ENCODE results near the gene AEBP1. TPM values are rescaled to one million over a fixed set of nuclear protein-coding genes. Genes with fewer than 3 reads are reported as not detected.
A peak's percentile ranks its signal among the peaks of the same experiment; 100 is the strongest.

AEBP1 gene
- total and polyA plus RNA-seq, 9 of the 15 experiments (the other 6 are each of a cell fraction or from before 2014, with no cell fraction given): 0.03 to 0.78 (median 0.30) TPM; not detected in 2

DNA sequence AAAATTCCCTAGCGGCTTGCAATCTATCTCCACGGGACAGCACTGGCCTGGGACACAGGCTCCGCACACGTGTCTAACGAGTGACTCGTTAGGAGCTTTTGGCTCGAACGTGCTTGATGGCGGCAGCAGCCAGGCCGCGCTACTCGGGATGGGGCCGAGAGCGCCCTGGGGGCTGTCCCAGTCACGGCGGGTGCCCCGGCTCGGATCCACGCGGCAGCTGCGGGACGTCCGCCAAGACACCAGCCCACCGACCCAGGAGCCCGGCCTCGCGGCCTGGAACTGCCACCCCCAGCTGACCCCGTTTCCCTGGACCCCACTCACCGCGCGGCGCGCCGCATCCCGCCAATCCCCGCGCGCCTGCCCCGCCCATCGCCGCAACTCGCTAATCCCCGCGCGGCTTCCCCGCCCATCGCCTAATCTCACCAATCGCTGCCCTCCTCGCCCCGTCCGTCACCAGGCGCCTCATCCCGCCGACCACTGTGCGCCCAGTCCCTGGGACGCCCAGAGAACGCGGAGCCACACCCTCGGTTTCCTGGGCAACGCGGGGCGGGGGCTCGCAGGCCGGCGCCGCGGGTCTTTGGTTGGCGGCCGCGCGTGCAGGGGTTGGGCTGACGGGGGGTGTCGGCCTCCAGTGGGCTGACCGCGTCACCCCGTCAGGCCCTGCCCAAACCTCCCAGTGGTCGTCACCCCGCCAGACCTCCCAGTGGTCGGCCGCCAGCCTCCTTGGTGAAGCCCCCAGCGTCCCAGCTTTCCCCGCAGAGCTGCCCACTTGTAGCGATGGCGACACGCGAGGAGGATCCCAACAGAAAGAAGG, 19.3 kb downstream of the AEBP1 start, which contains the start of gene POLD2 (continued):
- TF ChIP-seq FOXK1 (CRISPR knock-in tag; IDR thresholded peaks at IDR 0.05; ENCODE audit: borderline replicate concordance) (no peak), KDM1A (IDR thresholded peaks at IDR 0.05) (no peak), POLR2G (IDR thresholded peaks at IDR 0.05; ENCODE audit: low read depth, low read length) (peak; percentile 91), RBM25 (IDR thresholded peaks at IDR 0.05; ENCODE audit: low read depth, low read length, severe bottlenecking) (peak; percentile 98), CREB1 (IDR thresholded peaks at IDR 0.05) (peak; percentile 88), CREB1 (CRISPR knock-in tag; IDR thresholded peaks at IDR 0.05) (peak; percentile 91), TCF15 (CRISPR knock-in tag; IDR thresholded peaks at IDR 0.05) (no peak), SAFB (IDR thresholded peaks at IDR 0.05; ENCODE audit: borderline replicate concordance, low read depth, low read length) (peak; percentile 61), STAG1 (CRISPR knock-in tag; IDR thresholded peaks at IDR 0.05; ENCODE audit: borderline replicate concordance) (no peak), HSF4 (CRISPR knock-in tag; IDR thresholded peaks at IDR 0.05; ENCODE audit: borderline replicate concordance) (no peak), BMI1 (IDR thresholded peaks at IDR 0.05; ENCODE audit: low read length) (no peak), HOMEZ (CRISPR knock-in tag; IDR thresholded peaks at IDR 0.05) (0 out of 2 replicates have a peak, but pooled peaks have one; percentile 61), ATF4 (CRISPR knock-in tag; IDR thresholded peaks at IDR 0.05) (no peak), SMAD4 (CRISPR knock-in tag; conservative IDR thresholded peaks at IDR 0.05) (peak; percentile 52; the same call in 1 of the 2 replicates), HNRNPK (IDR thresholded peaks at IDR 0.05; ENCODE audit: low read depth, low read length, poor library complexity, severe bottlenecking) (peak; percentile 67), MAZ (CRISPR knock-in tag; conservative IDR thresholded peaks at IDR 0.05 in 1 of 2, IDR thresholded peaks at IDR 0.05 in 1 of 2) (peak; percentile 75 to 79; a peak in 2 of 4 replicates), SP2 (IDR thresholded peaks at IDR 0.05; ENCODE audit: extremely low read depth, low read depth, low read length, poor library complexity, severe bottlenecking) (peak; percentile 58), SNRNP70 (optimal IDR thresholded peaks at IDR 0.05; ENCODE audit: low read depth, low read length) (no peak), TRIM24 (IDR thresholded peaks at IDR 0.05) (no peak), NR2F6 (CRISPR knock-in tag; IDR thresholded peaks at IDR 0.05) (no peak), CEBPB (tag; IDR thresholded peaks at IDR 0.05) (no peak), HLTF (IDR thresholded peaks at IDR 0.05) (no peak)
- TF ChIP-seq, protein P1, sequence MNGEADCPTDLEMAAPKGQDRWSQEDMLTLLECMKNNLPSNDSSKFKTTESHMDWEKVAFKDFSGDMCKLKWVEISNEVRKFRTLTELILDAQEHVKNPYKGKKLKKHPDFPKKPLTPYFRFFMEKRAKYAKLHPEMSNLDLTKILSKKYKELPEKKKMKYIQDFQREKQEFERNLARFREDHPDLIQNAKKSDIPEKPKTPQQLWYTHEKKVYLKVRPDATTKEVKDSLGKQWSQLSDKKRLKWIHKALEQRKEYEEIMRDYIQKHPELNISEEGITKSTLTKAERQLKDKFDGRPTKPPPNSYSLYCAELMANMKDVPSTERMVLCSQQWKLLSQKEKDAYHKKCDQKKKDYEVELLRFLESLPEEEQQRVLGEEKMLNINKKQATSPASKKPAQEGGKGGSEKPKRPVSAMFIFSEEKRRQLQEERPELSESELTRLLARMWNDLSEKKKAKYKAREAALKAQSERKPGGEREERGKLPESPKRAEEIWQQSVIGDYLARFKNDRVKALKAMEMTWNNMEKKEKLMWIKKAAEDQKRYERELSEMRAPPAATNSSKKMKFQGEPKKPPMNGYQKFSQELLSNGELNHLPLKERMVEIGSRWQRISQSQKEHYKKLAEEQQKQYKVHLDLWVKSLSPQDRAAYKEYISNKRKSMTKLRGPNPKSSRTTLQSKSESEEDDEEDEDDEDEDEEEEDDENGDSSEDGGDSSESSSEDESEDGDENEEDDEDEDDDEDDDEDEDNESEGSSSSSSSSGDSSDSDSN (IDR thresholded peaks at IDR 0.05; ENCODE audit: borderline replicate concordance in 1 of 2, low read depth in 2 of 2, low read length in 2 of 2): no peak
